Heart right ventricle (tissue), 16 donors: ENCODE data around the gene AP1M1. TPM values are rescaled to one million over a fixed set of nuclear protein-coding genes. Genes with fewer than 3 reads are reported as not detected.
A peak's percentile ranks its signal among the peaks of the same experiment; 100 is the strongest.

Source experiments
- ATAC-seq, 8 donors: fragments of 200-7000 bp; cut with Tn5 transposase; one replicate each; pipeline ENCODE4 v1.9.1; 2020; ENCODE audit warnings: mild to moderate bottlenecking in 8 of 8, moderate library complexity in 8 of 8, moderate number of reproducible peaks in 1 of 8
- DNase-seq, 2 donors: peaks; one replicate each; pipeline ENCODE4 v3.0.0-alpha.2; 2020
- H3K27ac ChIP-seq, 10 donors: fragments of 200-600 bp; sonication (generic) in 2 of 10; one replicate each; pipeline versions ENCODE4 v1.5.0 to v1.8.0; 2020 to 2022; ENCODE audit warnings: mild to moderate bottlenecking in 3 of 10
- H3K27me3 ChIP-seq, 7 donors: fragments of 200-600 bp; one replicate each; pipeline ENCODE4 v1.8.0; 2021 to 2022; ENCODE audit warnings: mild to moderate bottlenecking in 2 of 7
- H3K36me3 ChIP-seq, 9 donors: fragments of 200-600 bp; sonication (generic) in 1 of 9; one replicate each; pipeline versions ENCODE4 v1.5.0 to v1.8.0; 2020 to 2022; ENCODE audit warnings: mild to moderate bottlenecking in 2 of 9
- H3K4me1 ChIP-seq, 9 donors: fragments of 200-600 bp; sonication (generic) in 1 of 9; one replicate each; pipeline versions ENCODE4 v1.5.0 to v1.8.0; 2020 to 2022; ENCODE audit warnings: mild to moderate bottlenecking in 4 of 9
- H3K4me3 ChIP-seq, 10 donors: fragments of 200-600 bp; sonication (generic) in 2 of 10; one replicate each; pipeline versions ENCODE4 v1.5.0 to v1.8.0; 2020 to 2022; ENCODE audit warnings: mild to moderate bottlenecking in 7 of 10, moderate library complexity in 2 of 10
- H3K9me3 ChIP-seq, 11 donors: fragments of 200-600 bp in 10 of 11; sonication (generic) in 2 of 11; one replicate each; pipeline versions ENCODE4 v1.5.0 to v1.8.0; 2013 to 2022; ENCODE audit warnings: mild to moderate bottlenecking in 2 of 11, control low read depth in 1 of 11, moderate library complexity in 1 of 11
- WGBS, 2 donors: extraction: QIAGEN DNeasy Blood & Tissue Kit; methylation state at CpG; one replicate each; pipeline ENCODE4 v1.1.7; 2013; ENCODE audit warnings: inconsistent platforms in 1 of 2; 5-methylcytosine and 5-hydroxymethylcytosine counted together
- intact Hi-C, 10 donors: fragments of 100-400 bp; cut with DNase I; formaldehyde crosslinking; loops; one replicate each; pipeline versions ENCODE4 v1.11.1 to v1.14.2; 2022
- polyA plus RNA-seq, 2 donors: library from polyadenylated mRNA; stranded (reverse); fragments of 200-250 nt; gene quantifications; one replicate each; pipeline ENCODE4 v1.2.3, GENCODE V29; 2013
- total RNA-seq, 10 donors: library from RNA; stranded (reverse); fragmentation: NEBNext Ultra II Directional in 3 of 10; extraction: Animal tissue kit (Norgen Biotek cat#: 25700) in 3 of 10; gene quantifications; one replicate each; pipeline versions ENCODE4 v1.2.1 to v1.2.4, GENCODE V29; 2021 to 2023
- TF ChIP-seq, protein P1 (sequence below), 9 donors: fragments of 200-600 bp; sonication (generic) in 2 of 9; IDR thresholded peaks; one replicate each; pipeline versions ENCODE4 v1.5.0 to v1.8.0; 2021 to 2022; ENCODE audit warnings: antibody characterized with exemption in 9 of 9, mild to moderate bottlenecking in 5 of 9, moderate library complexity in 1 of 9
- donor health status: Arrhythmogenic right ventricular cardiomyopathy.
- donor health status: ischemic (EF 13 %, LVEDD 7.1; RV severe dilation, severe dysfunction).
- donor health status: healthy with polysubstance abuse.
- donor health status: DM: no; HTN: yes; CAD: no.
- donor health status: DM: no; HTN: no; CAD: no.
- donor health status: ischemic (EF 25% LVEDD 6.9; RV normal size, moderate dysfunction).
- donor health status: ischemic (EF 25% LVEDD 5.7; RV mildly dilated, moderate dysfunction).
- donor health status: healthy.
- donor health status: DM: yes; HTN: yes; CAD: no.
- donor health status: Ischemic cardiomyopathy.
- donor health status: ischemic (EF 35%, LVEDD 5.7; RV mildly dilated, moderate dysfunction).
- donor health status: nonischemic (EF 11% LVEDD 7.7; RV severe dilation, severe dysfunction).
- donor health status: DM: yes; HTN: yes; CAD: no.
- donor health status: PGD.
- donor health status: ischemic (EF 29% LVEDD 5.4; RV normal size, mild dysfunction).
- donor health status: nonischemic (EF 23%, LVEDD 6.1; RV moderate dilation, normal function).

Gene AP1M1
- total and polyA plus RNA-seq, 12 donors = 25.5 to 79.0 (median 47.0) TPM

DNA sequence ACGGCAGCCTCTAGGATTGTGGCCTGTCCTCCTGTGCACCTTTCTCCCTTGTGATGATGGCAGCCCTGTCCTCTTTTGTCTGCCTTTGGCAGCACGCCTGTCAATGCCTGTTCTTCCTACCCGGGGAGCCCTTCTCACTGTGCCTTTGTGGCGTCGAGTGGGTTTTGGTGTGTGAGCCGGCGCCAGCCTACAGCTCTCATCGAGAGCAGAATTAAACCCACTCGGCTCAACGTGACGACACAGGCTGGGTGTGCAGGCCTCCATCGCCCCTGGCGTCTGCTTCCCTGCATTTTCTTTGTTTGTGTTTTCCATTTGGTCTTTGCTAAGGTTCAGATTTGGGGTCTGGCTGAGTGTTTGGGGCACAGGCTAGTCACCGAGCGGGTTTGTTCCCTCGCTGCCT, 34.4 kb downstream of the AP1M1 start:
- no peak for DNase-seq
- 94 to 95% methylated on average over 16 of the region's 16 CpGs for WGBS, 2 donors
- Histone ChIP-seq H3K27ac (no peak overlapping the region), H3K4me3 (no peak overlapping the region), H3K36me3 (peaks cover 0 to 94% (median 53%) of the 10 kb centered on the region in 9 donors), H3K9me3 (peaks cover 0 to 6% (median 0%) of the 10 kb centered on the region in 11 donors), H3K27me3 (no peaks in the 10 kb centered on the region), H3K4me1 (peaks cover 0 to 4% (median 0%) of the 10 kb centered on the region in 9 donors)
- TF ChIP-seq, protein P1, sequence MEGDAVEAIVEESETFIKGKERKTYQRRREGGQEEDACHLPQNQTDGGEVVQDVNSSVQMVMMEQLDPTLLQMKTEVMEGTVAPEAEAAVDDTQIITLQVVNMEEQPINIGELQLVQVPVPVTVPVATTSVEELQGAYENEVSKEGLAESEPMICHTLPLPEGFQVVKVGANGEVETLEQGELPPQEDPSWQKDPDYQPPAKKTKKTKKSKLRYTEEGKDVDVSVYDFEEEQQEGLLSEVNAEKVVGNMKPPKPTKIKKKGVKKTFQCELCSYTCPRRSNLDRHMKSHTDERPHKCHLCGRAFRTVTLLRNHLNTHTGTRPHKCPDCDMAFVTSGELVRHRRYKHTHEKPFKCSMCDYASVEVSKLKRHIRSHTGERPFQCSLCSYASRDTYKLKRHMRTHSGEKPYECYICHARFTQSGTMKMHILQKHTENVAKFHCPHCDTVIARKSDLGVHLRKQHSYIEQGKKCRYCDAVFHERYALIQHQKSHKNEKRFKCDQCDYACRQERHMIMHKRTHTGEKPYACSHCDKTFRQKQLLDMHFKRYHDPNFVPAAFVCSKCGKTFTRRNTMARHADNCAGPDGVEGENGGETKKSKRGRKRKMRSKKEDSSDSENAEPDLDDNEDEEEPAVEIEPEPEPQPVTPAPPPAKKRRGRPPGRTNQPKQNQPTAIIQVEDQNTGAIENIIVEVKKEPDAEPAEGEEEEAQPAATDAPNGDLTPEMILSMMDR (IDR thresholded peaks at IDR 0.05) = no peak
- intact Hi-C loops = no loop called here
- no peak for ATAC-seq

DNA sequence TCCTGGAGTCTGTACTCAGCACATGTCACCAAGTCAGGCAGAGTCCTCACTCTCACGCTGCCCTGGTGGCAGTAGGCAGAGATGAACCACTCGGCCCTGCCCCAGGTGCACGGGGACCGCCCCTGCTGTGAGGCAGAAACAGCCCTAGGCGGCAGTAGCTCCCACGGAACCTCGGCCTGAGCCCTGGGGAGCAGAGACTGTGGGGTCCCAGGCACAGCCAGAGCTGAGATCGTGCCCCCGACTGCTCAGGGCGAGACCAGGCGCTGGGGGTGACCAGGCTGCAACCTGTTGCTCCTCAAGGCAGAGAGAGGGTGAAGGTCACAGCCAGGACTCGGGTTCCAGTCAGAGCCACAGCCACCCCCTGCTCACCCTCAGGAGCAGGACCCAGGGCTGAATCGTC, 34.9 kb downstream of the AP1M1 start:
- Histone ChIP-seq H3K4me1 (peaks cover 0 to 8% (median 0%) of the 10 kb centered on the region in 9 donors), H3K4me3 (no peak overlapping the region), H3K9me3 (peaks cover 0 to 6% (median 0%) of the 10 kb centered on the region in 11 donors), H3K36me3 (peaks cover 0 to 90% (median 49%) of the 10 kb centered on the region in 9 donors), H3K27ac (no peak overlapping the region), H3K27me3 (no peaks in the 10 kb centered on the region)
- TF ChIP-seq, protein P1 (IDR thresholded peaks at IDR 0.05) = no peak
- 91 to 92% methylated on average over 13 of the region's 13 CpGs for WGBS, 2 donors
- ATAC-seq (peak in 1 of 8 donors; percentile 9), DNase-seq (no peak)
- intact Hi-C loops = no loop called here

DNA sequence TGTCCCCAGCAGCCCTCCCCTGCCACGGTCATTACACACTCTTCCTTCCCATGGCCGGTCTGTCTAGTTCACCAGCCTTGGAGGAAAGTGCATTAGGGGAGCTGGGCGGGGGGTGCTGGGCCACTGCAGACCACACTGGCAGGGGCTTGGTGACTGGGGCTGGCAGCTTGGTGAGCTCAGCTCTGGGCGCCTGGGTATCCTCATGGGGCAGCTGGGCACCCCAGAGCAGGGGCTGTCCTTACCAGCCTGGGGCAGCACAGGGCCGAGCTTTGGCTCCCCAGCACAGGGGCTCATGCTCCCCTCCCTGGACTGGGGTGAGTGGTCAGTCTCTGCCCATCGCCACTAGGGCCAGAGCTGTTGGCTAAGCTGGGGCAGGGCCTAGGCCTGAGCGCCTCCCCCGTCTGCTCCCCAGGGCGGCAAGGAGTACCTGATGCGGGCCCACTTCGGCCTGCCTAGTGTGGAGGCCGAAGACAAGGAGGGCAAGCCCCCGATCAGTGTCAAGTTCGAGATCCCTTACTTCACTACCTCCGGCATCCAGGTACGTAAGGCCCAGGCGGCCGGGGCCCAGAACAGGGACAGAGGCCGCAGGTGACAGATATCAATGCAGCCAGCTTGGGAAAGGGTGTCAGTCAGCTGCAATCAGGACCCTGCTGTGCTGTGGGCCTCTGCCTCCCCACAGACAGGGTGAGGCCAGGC, 35.5 kb downstream of the AP1M1 start:
- DNase-seq = no peak
- 96 to 97% methylated on average over 19 of the region's 19 CpGs for WGBS, 2 donors
- ATAC-seq = peak in 3 of 8 donors; percentile 6 to 21 (median 16)

DNA sequence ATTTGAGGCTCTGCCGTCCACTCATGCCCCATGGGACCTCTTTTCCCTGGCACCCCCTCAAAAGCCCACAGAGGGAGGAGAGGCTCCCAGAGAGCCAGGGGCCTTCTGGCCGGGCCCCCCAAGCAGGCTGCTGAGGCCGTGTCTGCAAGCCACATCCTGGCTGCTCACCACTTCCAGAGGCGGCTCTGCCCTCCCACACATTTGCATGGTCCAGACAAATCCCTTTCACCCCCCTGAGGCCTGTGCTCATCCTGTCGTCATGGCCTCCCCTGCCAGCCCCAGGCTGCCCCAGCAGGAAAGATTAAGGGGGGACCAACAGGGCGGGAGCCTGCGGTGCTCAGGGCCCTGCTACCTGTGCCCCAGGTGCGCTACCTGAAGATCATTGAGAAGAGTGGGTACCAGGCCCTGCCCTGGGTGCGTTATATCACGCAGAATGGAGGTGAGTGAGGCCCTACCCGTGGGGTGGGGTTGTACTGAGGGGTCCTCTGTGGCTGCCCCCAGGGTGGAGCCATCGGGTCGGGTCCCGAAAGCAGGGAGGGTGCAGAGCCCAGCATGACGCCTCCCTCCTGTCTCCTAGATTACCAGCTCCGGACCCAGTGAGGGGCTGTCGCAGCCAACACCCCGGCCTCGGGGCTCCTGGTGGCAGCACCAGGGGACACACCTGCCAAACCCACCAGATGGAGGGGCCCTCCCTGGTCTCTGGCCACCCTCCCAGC, 36.3 kb downstream of the AP1M1 start:
- 87 to 91% methylated on average over 19 of the region's 19 CpGs for WGBS, 2 donors
- intact Hi-C loops = no loop called here
- Histone ChIP-seq H3K27me3 (no peaks in the 10 kb centered on the region), H3K36me3 (peaks cover 0 to 76% (median 34%) of the 10 kb centered on the region in 9 donors), H3K9me3 (peaks cover 0 to 6% (median 0%) of the 10 kb centered on the region in 11 donors), H3K4me1 (peaks cover 0 to 23% (median 0%) of the 10 kb centered on the region in 9 donors), H3K27ac (no peak overlapping the region), H3K4me3 (no peak overlapping the region)
- ATAC-seq (peak in 3 of 8 donors; percentile 9 to 18 (median 16)), DNase-seq (no peak)
- TF ChIP-seq, protein P1 (IDR thresholded peaks at IDR 0.05) = no peak

More for the DNA sequence above, 35.5 kb downstream of the AP1M1 start:
- Histone ChIP-seq H3K9me3 (peaks cover 0 to 6% (median 0%) of the 10 kb centered on the region in 11 donors), H3K36me3 (peaks cover 0 to 83% (median 42%) of the 10 kb centered on the region in 9 donors), H3K4me3 (no peak overlapping the region), H3K27me3 (no peaks in the 10 kb centered on the region), H3K27ac (no peak overlapping the region), H3K4me1 (peaks cover 0 to 15% (median 0%) of the 10 kb centered on the region in 9 donors)
- TF ChIP-seq, protein P1 (IDR thresholded peaks at IDR 0.05) = no peak
- intact Hi-C loops = no loop called here
